Upper lobe of left lung (tissue), 4 donors: ENCODE data around the gene SYTL5.

Source experiments
- CTCF ChIP-seq, 6 experiments: fragments of 450-650 bp in 4 of 6; fragments of 200-600 bp in 2 of 6; sonication (generic) in 2 of 6; IDR thresholded peaks; one replicate each; pipeline ENCODE4 v1.5.1; 2016 to 2019; ENCODE audit warnings: antibody characterized with exemption in 6 of 6
- POLR2A ChIP-seq, 4 donors: fragments of 450-650 bp; IDR thresholded peaks; one replicate each; pipeline ENCODE4 v1.5.1; 2016 to 2017; ENCODE audit warnings: antibody characterized with exemption in 4 of 4, mild to moderate bottlenecking in 2 of 4

GRCh38 chrX:38061335-38061734 is 55.0 kb downstream of the SYTL5 start:
- TF ChIP-seq POLR2A (IDR thresholded peaks at IDR 0.05) = no peak
- no peak for TF ChIP-seq CTCF (IDR thresholded peaks at IDR 0.05)
